HG02970 (cell line): ENCODE data around the gene LRP1B.
"Not testable (repeated sequence)": the region's sequence is repeated elsewhere in the genome, so short reads cannot be mapped to it uniquely, and the experiment has no call there.

Experiments used
- ATAC-seq: cut with Tn5 transposase; IDR thresholded peaks from one replicate; pipeline ENCODE4 v1.9.1; 2021; ENCODE audit warnings: mild to moderate bottlenecking, moderate library complexity, moderate number of reproducible peaks; ENCODE audit not compliant: unreplicated experiment, low FRiP score

The LRP1B gene

GRCh38 chr2:140354544-140354943, 1776.3 kb downstream of the LRP1B start:
- no peak for ATAC-seq

- ATAC-seq, result no peak
Measured at GRCh38 chr2:140353541-140353940, 1777.3 kb downstream of the LRP1B start.

DNA sequence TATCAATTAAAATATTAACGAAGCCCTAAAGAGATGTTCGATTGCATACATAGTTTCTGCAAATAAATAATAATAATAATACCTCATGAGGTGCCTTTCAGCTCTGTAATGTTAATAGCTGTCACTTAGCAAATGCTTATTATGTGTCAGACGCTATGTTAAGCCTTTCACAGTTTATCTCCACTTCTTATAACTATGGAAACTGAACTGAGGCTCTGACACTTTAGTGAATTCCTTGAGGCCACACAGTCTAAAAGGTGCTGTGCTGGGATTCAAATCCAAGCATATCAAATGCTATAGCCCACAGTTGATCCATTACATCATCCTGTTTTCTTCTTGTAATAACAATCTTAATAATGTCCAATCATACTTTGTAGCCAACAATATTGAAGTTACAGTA, 1779.1 kb downstream of the LRP1B start:
- no peak for ATAC-seq

GRCh38 chr2:140349695-140350094, 1781.1 kb downstream of the LRP1B start:
- ATAC-seq, result no peak

DNA sequence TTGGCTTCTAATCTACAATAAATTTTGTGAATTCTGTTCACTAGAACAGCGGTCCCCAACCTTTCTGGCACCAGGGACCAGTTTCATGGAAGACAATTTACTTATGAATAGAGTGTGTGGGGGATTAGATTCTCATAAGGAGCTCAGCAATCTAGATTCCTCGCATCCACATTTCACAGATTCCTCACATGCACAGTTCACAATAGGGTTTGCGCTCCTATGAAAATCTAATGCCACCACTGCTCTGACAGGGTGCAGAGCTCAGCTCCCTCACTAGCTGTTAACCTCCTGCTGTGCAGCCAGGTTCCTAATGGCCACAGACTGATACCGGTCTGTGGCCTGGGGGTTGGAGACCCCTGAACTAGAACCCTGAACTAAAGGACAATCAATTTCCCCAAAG, 1782.0 kb downstream of the LRP1B start:
- ATAC-seq, result no peak

GRCh38 chr2:140344838-140345237, 1786.0 kb downstream of the LRP1B start:
- ATAC-seq, result no peak

DNA sequence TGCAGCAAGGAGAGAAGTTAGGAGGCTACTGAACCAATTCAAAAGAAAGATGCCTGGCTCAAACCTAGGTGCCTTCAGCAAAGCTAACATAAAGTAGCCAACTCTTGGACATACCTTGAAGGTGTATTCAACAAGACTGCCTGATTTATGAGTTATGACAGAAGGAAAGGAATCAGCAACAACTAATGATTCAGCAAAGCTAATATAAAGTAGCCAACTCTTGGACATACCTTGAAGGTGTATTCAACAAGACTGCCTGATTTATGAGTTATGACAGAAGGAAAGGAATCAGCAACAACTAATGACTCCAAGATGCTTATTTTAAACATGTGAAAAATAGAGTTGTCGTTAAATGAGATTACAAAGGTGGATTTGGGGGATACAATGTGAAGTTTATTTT, 1786.5 kb downstream of the LRP1B start:
- ATAC-seq, result not testable (repeated sequence)

DNA sequence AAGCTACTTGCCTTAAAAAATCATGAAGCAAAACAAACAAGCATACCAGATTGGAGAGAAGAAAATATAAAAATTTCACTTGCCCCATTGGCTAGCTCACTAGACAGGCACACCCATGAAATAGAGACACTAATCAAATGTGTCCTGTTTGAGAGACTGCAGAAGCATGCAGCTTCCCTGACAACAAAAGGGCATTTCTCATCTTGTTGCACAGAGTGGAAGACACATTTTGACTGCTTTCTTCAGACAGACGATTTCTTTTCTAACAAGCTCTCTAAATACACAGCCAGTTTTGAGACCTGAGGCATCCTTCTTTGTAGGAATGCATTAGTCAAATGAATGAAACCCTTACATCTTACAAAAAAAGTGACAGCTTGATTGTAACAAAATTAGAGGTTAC, 1792.0 kb downstream of the LRP1B start:
- no peak for ATAC-seq

DNA sequence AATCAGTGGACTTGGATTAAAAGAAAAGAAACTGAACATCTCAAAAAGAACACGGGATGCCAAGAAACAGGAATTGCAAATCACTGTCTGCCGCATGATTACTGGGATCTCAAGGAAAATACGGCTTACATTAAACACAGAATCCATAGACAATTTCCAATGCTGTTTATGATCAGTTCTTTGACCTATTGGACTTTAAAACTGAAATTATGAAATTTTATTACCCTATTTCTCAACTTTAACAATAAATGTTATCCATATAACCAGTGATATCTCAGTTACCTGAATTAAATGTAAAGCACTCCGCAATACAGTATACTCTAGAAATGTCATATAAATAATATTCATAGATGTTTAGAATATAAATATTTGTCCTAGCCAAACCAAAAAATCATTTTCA, 1793.8 kb downstream of the LRP1B start:
- no peak for ATAC-seq

- no peak for ATAC-seq
Measured at GRCh38 chr2:140316345-140316744, 1814.5 kb downstream of the LRP1B start.

- ATAC-seq, result no peak
Measured at GRCh38 chr2:140311905-140312304, 1818.9 kb downstream of the LRP1B start.

GRCh38 chr2:140308706-140309105, 1822.1 kb downstream of the LRP1B start:
- ATAC-seq, result no peak

DNA sequence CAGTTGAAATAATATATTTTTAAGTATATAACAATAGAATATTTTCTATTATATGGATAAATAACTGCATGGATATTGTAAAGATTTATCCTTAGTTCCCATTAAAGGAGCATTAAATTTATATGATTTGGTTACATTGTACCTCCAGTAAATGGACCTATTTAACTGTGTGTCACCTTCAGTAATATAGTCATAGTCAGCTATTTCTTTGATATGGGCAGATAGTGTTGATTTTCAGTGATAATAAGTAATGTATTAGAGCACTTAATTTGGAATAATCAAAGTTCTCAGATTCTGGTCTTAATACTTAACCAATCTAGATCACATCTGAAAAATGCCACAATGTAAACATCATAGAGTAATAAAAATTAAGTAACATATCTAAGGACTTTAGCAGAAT, 1823.3 kb downstream of the LRP1B start:
- ATAC-seq, result no peak

- ATAC-seq, result no peak
Measured at GRCh38 chr2:140295767-140296166, 1835.0 kb downstream of the LRP1B start.

DNA sequence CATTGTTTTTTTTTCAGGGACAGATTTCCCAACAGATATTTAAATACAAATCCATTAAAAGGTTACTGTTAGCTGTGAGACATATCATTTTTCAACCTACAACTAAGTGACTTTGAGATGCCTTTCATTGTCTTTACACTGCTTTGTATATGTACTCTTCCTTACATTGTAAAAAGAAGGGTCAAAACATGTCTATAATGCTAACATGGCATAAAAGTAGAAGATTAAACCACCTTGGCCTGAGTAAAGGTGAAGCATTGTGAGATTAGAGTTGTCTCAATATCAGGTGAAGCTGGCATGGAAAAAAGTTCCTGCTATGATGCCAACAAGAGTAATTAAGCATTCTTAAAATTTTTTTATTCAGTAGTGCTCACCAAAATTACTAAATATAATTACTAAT, 1842.1 kb downstream of the LRP1B start:
- no peak for ATAC-seq

GRCh38 chr2:140288213-140288612, 1842.6 kb downstream of the LRP1B start:
- no peak for ATAC-seq

GRCh38 chr2:140286377-140286776, 1844.4 kb downstream of the LRP1B start:
- ATAC-seq, result no peak

DNA sequence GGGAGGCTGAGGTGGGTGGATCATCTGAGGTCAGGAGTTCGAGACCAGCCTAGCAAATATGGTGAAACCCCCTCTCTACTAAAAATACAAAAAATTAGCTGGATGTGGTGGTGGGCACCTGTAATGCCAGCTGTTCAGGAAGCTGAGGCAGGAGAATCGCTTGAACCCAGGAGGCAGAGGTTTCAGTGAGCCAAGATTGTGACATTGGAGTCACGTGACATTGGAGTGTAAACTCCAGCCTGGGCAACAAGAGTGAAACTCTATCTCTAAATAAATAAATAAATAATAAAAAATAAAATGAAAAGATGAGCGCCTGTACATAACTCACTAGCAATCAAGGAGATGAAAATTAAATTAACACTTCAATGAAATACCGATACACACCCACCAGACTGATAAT, 1853.5 kb downstream of the LRP1B start:
- not testable (repeated sequence) for ATAC-seq

DNA sequence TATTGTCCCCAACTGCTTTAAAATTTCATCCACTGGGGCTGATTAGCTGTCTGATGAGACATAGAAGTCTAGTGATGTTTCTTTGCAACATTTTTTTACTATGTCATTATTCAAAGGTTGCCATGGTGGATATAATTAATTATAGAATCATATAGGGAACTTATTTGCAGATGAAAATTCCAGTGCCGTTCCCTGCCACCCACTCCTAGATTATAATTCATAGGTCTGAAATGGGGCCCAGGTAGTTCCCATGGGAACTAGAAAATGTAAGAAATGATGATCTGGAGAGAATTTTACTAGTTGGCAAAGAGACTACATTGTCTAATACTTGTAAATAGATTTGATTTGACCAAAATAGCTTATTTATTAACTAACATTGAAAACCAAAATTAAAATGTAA, 1854.2 kb downstream of the LRP1B start:
- ATAC-seq, result no peak

DNA sequence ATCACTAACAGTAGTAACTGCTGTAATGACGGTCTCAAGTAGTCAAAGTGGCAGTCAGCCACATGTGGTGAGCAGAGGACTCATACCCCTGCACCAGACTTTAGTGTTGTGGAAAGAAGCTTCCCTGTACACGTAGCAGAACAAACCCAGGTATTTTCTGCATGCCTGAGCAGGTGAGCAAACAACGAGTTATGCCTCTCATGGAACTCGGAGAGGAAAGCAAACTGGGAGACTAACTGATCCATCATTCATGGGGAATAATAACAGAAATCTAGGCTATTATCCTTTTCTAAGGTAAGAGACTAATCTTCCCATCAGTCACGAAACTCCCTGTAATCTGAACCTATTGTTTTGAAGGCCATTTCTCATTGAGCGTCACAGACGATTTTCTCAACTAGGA, 1855.4 kb downstream of the LRP1B start:
- ATAC-seq, result no peak

GRCh38 chr2:140274891-140275290, 1855.9 kb downstream of the LRP1B start:
- ATAC-seq, result no peak

DNA sequence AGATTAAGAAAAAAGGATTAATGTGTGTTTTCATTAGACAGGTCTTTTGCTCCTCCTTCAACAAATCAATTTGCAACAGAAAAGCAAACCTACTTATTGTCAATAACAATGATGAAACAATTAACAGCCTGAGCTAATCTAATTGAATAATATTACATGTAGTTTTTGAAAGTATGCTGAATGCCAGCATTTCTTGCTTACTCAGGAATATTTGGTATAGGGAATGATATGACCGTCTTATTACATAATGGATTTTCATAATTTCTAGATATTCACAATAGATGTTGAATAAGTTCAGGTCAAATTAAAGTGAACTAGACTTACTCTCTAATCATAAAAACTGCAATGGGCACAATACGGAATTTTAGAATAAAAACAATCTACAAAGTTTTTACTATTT, 1856.9 kb downstream of the LRP1B start:
- ATAC-seq, result no peak

GRCh38 chr2:140273408-140273807, 1857.4 kb downstream of the LRP1B start:
- no peak for ATAC-seq
